PC-3 (cell line): ENCODE results near the gene NOL6. TPM values are rescaled to one million over a fixed set of nuclear protein-coding genes. Genes with fewer than 3 reads are reported as not detected.

Experiments used
- ATAC-seq: fragments of 200-7000 bp; cut with Tn5 transposase; 2 replicates; pipeline ENCODE4 v1.9.1; 2020; ENCODE audit warnings: mild to moderate bottlenecking, moderate library complexity
- BruUV-seq: library from RNA; stranded (reverse); fragments of 400-500 nt; replicated peaks from 2 replicates; lab custom pipeline; 2021; lab: Mats Ljungman, UMichigan
- CTCF ChIA-PET: fragments of 300-600 bp; sonication (Branson Sonifier 250); formaldehyde crosslinking; loops from one replicate; lab custom pipeline; 2022; ENCODE audit warnings: antibody characterized with exemption; lab: Charles Lee
- POLR2A ChIA-PET: fragments of 300-600 bp; sonication (Branson Sonifier 250); formaldehyde crosslinking; loops from one replicate; lab custom pipeline; 2022; ENCODE audit warnings: antibody characterized with exemption; ENCODE audit not compliant: unreplicated experiment; lab: Charles Lee
- DNase-seq: peaks from one replicate; pipeline ENCODE4 v3.0.0-alpha.2; 2015
- H2AFZ ChIP-seq: fragments of 300-600 bp; sonication (generic); 2 replicates; pipeline ENCODE4 v1.6.0; 2016; ENCODE audit warnings: antibody characterized with exemption, low read length
- H3F3A ChIP-seq: fragments of 300-600 bp; sonication (generic); one replicate; pipeline ENCODE4 v1.6.0; 2017; ENCODE audit warnings: antibody characterized with exemption, low read length, control low read depth, mild to moderate bottlenecking; ENCODE audit not compliant: unreplicated experiment
- H3K27ac ChIP-seq: fragments of 300-600 bp; sonication (generic); 2 replicates; pipeline ENCODE4 v1.5.1; 2016; ENCODE audit warnings: mild to moderate bottlenecking, low read length
- H3K27me3 ChIP-seq: fragments of 300-600 bp; sonication (generic); 2 replicates; pipeline ENCODE4 v1.6.1; 2016; ENCODE audit warnings: low read length, mixed read lengths
- H3K36me3 ChIP-seq: fragments of 300-600 bp; sonication (generic); 2 replicates; pipeline ENCODE4 v1.6.1; 2016; ENCODE audit warnings: low read depth, mixed run types, low read length, mixed read lengths
- H3K4me1 ChIP-seq: fragments of 300-600 bp; sonication (generic); 2 replicates; pipeline ENCODE4 v1.5.1; 2016; ENCODE audit warnings: low read length; ENCODE audit not compliant: insufficient read depth
- H3K4me2 ChIP-seq: fragments of 300-600 bp; sonication (generic); 2 replicates; pipeline ENCODE4 v1.6.0; 2016; ENCODE audit warnings: low read length
- H3K4me3 ChIP-seq: fragments of 300-600 bp; sonication (generic); 2 replicates; pipeline ENCODE4 v1.5.1; 2016; ENCODE audit warnings: mild to moderate bottlenecking, low read length, mixed read lengths
- H3K79me2 ChIP-seq: fragments of 300-600 bp; sonication (generic); 2 replicates; pipeline ENCODE4 v1.6.1; 2017; ENCODE audit warnings: low read length, mixed read lengths
- H3K9ac ChIP-seq: fragments of 300-600 bp; sonication (generic); 2 replicates; pipeline ENCODE4 v1.6.0; 2016; ENCODE audit warnings: mild to moderate bottlenecking, low read length
- H3K9me2 ChIP-seq: fragments of 300-600 bp; sonication (generic); replicated peaks from 2 replicates; pipeline ENCODE4 v1.6.1; 2016; ENCODE audit warnings: mixed run types, low read length, mixed read lengths
- H3K9me3 ChIP-seq: fragments of 300-600 bp; sonication (generic); 2 replicates; pipeline ENCODE4 v1.6.1; 2016; ENCODE audit warnings: low read length, mixed read lengths
- H4K20me1 ChIP-seq: fragments of 300-600 bp; sonication (generic); 2 replicates; pipeline ENCODE4 v1.6.1; 2016; ENCODE audit warnings: low read length, mixed read lengths
- CTCF ChIP-seq: fragments of 300-600 bp; sonication (generic); conservative IDR thresholded peaks from 2 replicates; pipeline ENCODE4 v1.5.1; 2017; ENCODE audit warnings: antibody characterized with exemption, low read depth, mild to moderate bottlenecking, low read length
- EZH2 ChIP-seq: fragments of 300-600 bp; sonication (generic); IDR thresholded peaks from one replicate; pipeline ENCODE4 v1.6.1; 2017; ENCODE audit warnings: antibody characterized with exemption, mild to moderate bottlenecking, low read length; ENCODE audit not compliant: unreplicated experiment
- EZH2phosphoT487 ChIP-seq: fragments of 300-600 bp; sonication (generic); IDR thresholded peaks from 2 replicates; pipeline ENCODE4 v1.6.1; 2018; ENCODE audit warnings: mild to moderate bottlenecking, antibody characterized with exemption, low read length, borderline replicate concordance
- intact Hi-C: fragments of 100-400 bp; cut with micrococcal nuclease; formaldehyde crosslinking; loops from 2 replicates; pipeline ENCODE4 v1.9.0; 2023
- total RNA-seq: library from RNA; depleted of rRNA; stranded (reverse); fragments of >200 nt; gene quantifications from 2 replicates; pipeline ENCODE4 v1.2.3, GENCODE V29; 2014

The NOL6 gene
- total RNA-seq, 1 experiment from 2014 or later: 35.9 TPM

- Histone ChIP-seq H3K4me1 (peaks cover 17% of the 10 kb centered on the region), H3K4me3 (no peak overlapping the region), H3K79me2 (no peaks in the 10 kb centered on the region), H3K27ac (no peak overlapping the region), H3K9ac (no peak overlapping the region), H4K20me1 (no peaks in the 10 kb centered on the region), H3K27me3 (no peaks in the 10 kb centered on the region), H3K36me3 (no peaks in the 10 kb centered on the region), H3K9me2 (no peaks in the 10 kb centered on the region), H3F3A (no peaks in the 10 kb centered on the region), H2AFZ (no peak overlapping the region), H3K4me2 (no peak overlapping the region), H3K9me3 (no peaks in the 10 kb centered on the region)
- no peak for TF ChIP-seq EZH2phosphoT487
- no peak for TF ChIP-seq EZH2
- no peak for TF ChIP-seq CTCF
- intact Hi-C loops: no loop called here
- BruUV-seq: no TSS peak
- ChIA-PET CTCF (no interaction called here), POLR2A (no interaction called here)
- DNase-seq (no peak), ATAC-seq (no peak)
Measured at GRCh38 chr9:33453999-33454660, 19.6 kb downstream of the NOL6 start.

GRCh38 chr9:33453286-33453860 is 20.4 kb downstream of the NOL6 start:
- CTCF ChIA-PET: interaction anchor here (0.5 to 1.2 kb wide), 11 partner anchors 14 to 219 kb away, joined by 3 to 10 read pairs (median 4); partner anchors contain the start of gene NOL6
- H3K9me2 ChIP-seq: no peaks in the 10 kb centered on the region
- no peak overlapping the region for H3K4me3 ChIP-seq
- intact Hi-C loops: no loop called here
- H3K4me2 ChIP-seq: peak overlapping the region; percentile 8; the same call in 1 of the 2 replicates
- TF ChIP-seq EZH2phosphoT487 (no peak), EZH2 (no peak), CTCF (no peak)
- no TSS peak for BruUV-seq
- DNase-seq (no peak), ATAC-seq (no peak)
- peak overlapping the region; percentile 45 for H3K27ac ChIP-seq
- no peaks in the 10 kb centered on the region for H3K27me3 ChIP-seq
- H4K20me1 ChIP-seq: no peaks in the 10 kb centered on the region
- H3F3A ChIP-seq: no peaks in the 10 kb centered on the region
- H3K79me2 ChIP-seq: no peaks in the 10 kb centered on the region
- no peaks in the 10 kb centered on the region for H3K9me3 ChIP-seq
- H3K9ac ChIP-seq: 0 out of 2 replicates have a peak overlapping the region, but pooled peaks have one; percentile 5
- H2AFZ ChIP-seq: no peak overlapping the region
- POLR2A ChIA-PET: no interaction called here
- H3K4me1 ChIP-seq: peaks cover 10% of the 10 kb centered on the region
- H3K36me3 ChIP-seq: no peaks in the 10 kb centered on the region
